ENCODE results near the gene TMEM272.

The TMEM272 gene

GRCh38 chr13:51833980-51834379 lies 11.0 kb downstream of the TMEM272 start:
- DNase-seq (ENCODE audit: low read depth): no peak
- H3K4me3 ChIP-seq (ENCODE audit: low read length): no peak overlapping the region
- no peak for TF ChIP-seq CTCF (conservative IDR thresholded peaks at IDR 0.05; ENCODE audit: low read depth, low read length)

- no peak for DNase-seq (ENCODE audit: low read depth)
- H3K4me3 ChIP-seq (ENCODE audit: low read length): no peak overlapping the region
- peak; percentile 47 for TF ChIP-seq CTCF (conservative IDR thresholded peaks at IDR 0.05; ENCODE audit: low read depth, low read length)
Measured at GRCh38 chr13:51832471-51833152, 12.4 kb downstream of the TMEM272 start.

- no peak for TF ChIP-seq CTCF (conservative IDR thresholded peaks at IDR 0.05; ENCODE audit: low read depth, low read length)
- H3K4me3 ChIP-seq (ENCODE audit: low read length): no peak overlapping the region
- DNase-seq (ENCODE audit: low read depth): no peak
Measured at GRCh38 chr13:51831519-51831918, 13.5 kb downstream of the TMEM272 start.

- no peak for TF ChIP-seq CTCF (conservative IDR thresholded peaks at IDR 0.05; ENCODE audit: low read depth, low read length)
- no peak for DNase-seq (ENCODE audit: low read depth)
- no peak overlapping the region for H3K4me3 ChIP-seq (ENCODE audit: low read length)
Measured at GRCh38 chr13:51829568-51829899, 15.4 kb downstream of the TMEM272 start.

- DNase-seq (ENCODE audit: low read depth): no peak
- no peak for TF ChIP-seq CTCF (conservative IDR thresholded peaks at IDR 0.05; ENCODE audit: low read depth, low read length)
- no peak overlapping the region for H3K4me3 ChIP-seq (ENCODE audit: low read length)
Measured at GRCh38 chr13:51828730-51829567, 16.0 kb downstream of the TMEM272 start.

GRCh38 chr13:51827254-51827653 lies 17.7 kb downstream of the TMEM272 start:
- TF ChIP-seq CTCF (conservative IDR thresholded peaks at IDR 0.05; ENCODE audit: low read depth, low read length): no peak
- DNase-seq (ENCODE audit: low read depth): no peak
- no peak overlapping the region for H3K4me3 ChIP-seq (ENCODE audit: low read length)

GRCh38 chr13:51826606-51827005 lies 18.4 kb downstream of the TMEM272 start:
- no peak overlapping the region for H3K4me3 ChIP-seq (ENCODE audit: low read length)
- DNase-seq (ENCODE audit: low read depth): no peak
- no peak for TF ChIP-seq CTCF (conservative IDR thresholded peaks at IDR 0.05; ENCODE audit: low read depth, low read length)

All from retinal pigment epithelial cell (primary cell).